Measurements from ENCODE around the gene KRT32. TPM values are rescaled to one million over a fixed set of nuclear protein-coding genes. Genes with fewer than 3 reads are reported as not detected.
"Not testable (repeated sequence)": the region's sequence is repeated elsewhere in the genome, so short reads cannot be mapped to it uniquely, and the experiment has no call there.

The KRT32 gene
- polyA plus RNA-seq, 5 donors, result not detected

GRCh38 chr17:41430376-41430775 is 36.8 kb downstream of the KRT32 start:
- not testable (repeated sequence) for DNase-seq

DNA sequence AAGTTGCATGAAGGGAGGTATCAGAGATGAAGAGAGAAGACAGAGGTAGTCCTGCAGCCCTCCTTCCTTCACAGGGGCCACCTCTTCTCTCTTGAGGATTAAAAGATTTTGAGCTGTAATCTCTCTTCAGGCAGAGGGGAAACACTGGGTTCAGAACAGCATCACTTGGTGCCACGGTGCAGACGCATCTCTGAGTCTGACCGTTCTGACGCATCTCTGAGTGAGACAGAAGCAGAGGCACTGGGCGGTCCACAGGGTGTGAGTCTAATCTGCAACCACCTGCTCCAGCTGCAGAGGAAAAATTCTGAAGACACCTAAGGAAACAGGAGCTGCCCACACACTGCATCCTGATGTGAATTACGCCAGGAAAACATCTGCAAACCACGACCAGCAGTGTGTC is 37.5 kb downstream of the KRT32 start:
- DNase-seq, result no peak

DNA sequence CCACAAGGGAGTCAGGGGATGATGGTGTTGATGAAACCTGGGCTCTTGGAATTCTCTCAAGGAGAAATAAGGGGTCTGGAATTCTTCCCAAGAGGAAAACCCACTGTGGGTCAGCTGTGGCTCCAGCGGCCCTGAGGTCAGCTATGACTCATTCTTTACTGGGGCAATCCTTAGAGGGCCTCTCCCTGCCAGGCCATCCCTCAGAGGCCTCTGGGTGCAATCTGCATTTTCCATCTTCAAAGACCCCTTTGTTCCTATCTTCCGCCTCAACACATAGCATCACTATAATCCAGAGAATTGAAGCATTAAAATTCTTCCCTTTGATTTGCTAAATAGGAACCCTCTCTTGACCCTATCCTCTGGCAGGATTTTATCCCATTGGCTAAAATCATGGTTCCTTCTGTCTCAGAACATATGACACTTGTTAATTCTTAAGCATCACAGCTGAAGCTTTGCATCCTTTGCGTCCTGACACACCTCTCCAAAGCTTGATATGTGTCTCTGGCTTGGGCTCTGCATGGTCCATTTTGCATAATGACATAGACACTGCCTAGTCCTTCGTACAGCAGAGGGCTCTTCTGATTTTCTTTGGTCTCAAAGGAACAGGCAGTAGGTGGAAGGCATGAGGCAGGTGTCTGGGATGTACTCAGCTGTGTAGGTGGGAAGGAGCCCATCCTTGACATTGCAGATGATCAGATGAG is 38.4 kb downstream of the KRT32 start:
- no peak for DNase-seq

GRCh38 chr17:41424111-41424635 is 43.0 kb downstream of the KRT32 start, which contains the start of gene KRT37:
KRT37 (minus strand) TSS chr17:41424585; CDS start chr17:41424523, 62 bp downstream.
- DNase-seq, result no peak

- not testable (repeated sequence) for DNase-seq
These were observed 44.6 kb downstream of the KRT32 start for GRCh38 chr17:41422586-41422985.

GRCh38 chr17:41421617-41422016 is 45.6 kb downstream of the KRT32 start:
- DNase-seq, result no peak

DNA sequence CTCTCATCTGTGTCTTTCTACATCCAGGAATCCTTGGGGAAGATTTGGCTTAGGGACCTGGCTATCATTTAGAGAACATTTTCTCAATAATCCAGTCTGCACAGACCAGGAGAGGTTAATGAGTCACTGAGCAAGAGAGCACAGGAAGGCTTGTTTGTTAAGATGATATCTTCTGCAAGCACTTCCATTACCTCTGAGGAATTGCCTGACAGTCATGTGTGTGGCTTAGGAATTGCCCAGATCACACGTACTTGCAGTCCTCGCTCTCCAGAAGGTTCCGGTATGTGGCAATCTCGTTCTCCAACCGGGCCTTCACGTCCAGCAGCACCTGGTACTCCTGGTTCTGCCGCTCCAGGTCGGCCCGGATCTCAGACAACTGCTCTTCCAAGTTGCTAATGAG is 46.1 kb downstream of the KRT32 start:
- no peak for DNase-seq

DNA sequence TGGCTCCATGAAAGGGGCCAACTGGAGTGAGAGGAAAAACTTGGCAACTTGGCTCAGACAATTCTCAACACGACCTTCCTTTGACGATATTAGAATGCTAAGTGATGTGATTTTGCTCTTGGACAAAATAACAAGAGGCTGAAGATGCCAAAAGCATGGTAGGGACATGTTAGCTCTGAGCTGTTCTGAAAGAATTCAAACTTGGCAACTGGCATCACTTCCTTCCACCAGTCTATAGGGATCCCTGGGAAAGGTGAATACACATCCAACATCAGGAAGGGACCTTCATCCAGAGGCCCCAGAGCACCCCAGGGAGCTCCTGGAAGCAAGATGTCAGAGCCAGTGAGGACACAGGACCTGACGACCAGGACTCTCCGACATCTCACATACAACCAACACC is 47.1 kb downstream of the KRT32 start:
- DNase-seq, result no peak

DNA sequence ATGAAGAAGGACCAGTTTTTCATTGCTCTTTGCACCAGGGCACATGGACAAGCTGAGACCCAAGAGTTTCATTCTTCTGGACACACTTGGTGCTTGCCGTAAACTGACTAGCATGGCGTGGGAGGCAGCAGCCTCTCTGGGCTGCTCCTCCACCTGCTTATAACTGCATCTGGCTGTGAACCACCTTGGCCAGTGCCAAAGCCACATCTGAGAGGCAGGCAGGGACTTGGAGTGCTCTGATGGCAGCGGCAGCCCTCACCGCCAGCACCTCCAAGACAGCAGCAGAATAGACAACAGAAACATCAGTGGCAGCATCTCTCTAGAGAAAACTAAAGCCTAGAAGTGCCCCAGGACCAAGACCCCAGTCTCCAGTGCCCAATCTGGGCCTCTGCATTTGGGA is 47.5 kb downstream of the KRT32 start:
- no peak for DNase-seq

DNA sequence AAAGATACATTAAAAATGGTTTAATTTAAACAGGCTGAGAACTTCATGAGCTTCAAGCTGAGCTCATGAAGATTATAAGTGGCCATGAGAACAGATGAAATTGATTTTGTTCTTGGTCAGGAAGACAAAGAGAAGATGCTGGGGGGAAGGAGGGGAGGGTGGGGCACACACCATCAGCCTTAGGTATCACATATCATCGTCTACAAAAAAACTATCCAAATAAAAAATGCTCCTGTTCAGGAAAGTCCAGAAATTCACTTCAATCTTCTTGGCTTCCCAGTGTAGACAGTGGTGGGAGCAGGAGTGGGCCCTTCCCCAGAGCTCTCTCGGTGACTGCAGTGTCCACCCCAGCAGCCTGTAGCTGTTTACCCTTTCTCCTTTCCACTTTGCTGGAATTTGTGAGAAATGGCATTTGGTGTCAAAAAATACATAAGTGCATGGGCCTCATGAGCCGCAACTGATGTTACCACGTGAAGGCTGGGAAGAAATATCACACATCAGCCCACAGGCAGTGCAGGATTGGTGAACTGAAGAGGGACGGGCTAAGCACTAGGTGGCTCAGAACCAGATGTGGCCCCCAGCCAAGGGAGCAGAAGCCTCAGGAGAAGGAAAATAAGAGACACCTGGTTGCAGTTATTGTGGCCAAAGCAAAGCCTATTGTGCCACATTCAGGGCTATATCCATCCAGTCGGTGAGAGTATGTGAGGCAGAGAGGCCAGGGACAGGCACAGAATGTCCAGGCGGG is 48.9 kb downstream of the KRT32 start:
- no peak for DNase-seq

DNA sequence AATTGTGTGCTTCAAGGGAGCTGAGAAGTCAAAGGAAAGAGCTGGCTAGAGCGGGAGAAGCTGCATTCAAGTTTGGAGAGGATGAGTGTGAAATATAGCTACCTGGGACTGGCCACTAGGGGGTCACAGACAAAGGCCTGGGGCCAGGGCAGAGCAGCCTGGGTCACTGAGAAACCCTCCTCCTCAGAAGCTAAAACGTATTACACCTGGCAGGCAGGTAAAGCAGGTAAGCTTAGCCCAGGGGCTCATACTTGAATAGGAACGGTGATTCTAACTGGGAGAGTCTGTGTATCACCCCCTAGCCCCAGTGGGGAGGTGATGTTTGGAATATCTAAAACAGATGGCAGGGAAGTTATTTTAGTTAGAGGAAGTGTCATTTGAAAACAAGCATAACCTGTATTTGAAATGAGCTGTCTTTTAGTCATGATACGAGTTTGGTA is 49.6 kb downstream of the KRT32 start:
- DNase-seq, result no peak

GRCh38 chr17:41417127-41417526 is 50.1 kb downstream of the KRT32 start:
- DNase-seq, result no peak

DNA sequence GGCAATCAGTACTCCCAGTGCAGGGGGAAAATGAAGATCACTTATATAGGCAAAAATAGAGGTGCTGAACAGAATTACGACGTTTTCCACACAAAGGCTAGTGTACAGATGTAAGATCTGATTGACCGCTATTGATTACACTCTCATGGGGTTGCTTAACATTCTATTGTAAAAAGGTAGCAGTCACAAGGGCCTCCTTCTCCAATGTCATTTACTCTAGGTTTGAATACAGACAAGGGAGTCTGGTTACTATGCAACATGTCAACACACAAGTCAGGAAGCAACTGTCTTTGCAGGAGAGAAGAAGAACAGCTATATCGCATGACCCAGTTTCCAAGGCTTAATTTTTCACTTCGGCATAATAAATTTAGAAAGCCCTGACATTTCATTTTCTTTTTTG is 50.7 kb downstream of the KRT32 start:
- no peak for DNase-seq

DNA sequence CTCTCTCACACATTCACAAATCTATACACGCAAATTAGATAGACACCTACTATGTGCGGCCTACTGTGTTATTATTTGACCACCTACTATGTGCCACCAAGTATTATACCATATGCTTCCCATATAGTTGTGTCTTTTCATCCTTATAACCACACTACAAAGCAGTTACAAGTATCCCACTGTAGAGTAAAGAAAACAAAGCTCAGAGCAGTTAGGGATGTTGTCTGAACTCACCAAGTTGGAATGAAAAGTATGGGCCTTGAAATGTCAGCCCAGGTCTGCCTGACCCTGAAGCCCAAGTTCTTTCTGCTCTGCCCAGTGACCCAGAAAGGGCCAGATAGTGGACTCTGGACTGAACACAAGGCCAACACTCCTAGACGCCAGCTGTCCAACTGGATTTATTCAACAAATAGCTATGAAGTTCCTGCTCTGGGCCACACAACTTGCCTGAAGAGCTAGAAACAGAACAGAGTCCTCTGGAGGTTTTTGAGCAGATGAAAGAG is 51.3 kb downstream of the KRT32 start:
- DNase-seq, result no peak

DNA sequence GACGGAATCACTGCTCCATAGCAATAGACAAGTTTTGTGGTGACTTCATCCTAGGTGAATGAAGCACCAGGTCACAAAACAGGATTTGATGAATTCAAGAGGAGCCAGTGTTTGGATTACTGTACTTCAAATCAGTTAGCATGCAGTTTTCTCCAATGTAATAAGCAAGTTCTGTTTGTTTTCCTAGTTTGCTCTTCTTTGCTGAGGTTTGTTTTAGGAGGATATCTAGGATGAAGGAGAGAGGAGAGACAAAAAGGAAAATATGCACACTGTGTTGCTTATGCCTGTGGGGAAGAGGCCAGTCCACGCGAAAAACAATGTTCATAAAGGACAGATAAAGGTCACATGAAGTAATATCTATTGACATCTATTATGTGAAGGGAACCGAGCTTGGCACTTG is 51.8 kb downstream of the KRT32 start:
- no peak for DNase-seq

DNA sequence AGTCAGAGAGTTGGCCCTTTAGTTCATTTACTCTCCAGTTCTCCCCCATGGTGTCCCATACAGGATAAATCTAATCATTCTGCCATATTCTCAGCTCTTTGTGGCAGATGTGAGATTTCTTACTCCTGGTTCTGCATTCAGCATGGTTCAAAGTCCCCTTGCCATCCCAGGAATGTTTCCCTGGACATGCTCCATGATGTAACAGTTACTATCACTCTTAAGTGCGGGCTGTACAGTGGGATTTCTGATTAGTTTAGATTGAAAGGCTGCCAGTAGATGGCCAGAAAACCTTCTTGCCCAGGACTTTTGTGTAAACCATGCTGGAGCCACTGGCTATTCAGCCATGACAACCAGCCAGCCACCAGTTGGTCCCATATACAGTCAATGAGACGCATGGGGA is 53.2 kb downstream of the KRT32 start:
- DNase-seq, result no peak

DNA sequence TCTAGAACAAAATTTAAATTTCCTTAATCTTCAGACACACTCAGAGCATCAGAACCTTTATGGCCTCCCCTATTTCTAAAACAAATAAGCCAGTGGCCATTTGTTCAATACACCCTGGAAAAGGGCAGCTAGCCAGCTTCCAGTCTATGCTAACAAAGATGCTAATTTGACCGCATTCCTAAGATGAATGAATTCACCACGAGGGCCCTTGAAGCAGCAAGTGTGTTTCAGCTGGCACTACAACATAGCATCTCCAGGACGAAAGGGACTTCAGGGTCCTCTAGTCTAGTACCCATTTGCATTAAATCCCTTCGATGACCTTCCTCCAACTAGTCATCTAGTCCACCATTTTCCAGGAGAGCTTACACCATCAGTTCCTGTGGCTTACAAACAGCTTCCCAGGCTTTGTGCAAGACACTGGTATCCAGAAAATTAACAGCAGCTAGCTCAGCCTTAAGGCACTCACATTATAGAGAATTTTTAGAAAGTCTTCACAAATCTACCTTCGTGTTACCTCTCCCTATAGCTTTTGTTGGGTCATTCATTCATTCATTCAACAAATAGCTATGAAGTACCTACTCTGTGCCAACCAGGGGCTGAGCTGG is 53.7 kb downstream of the KRT32 start:
- peak; percentile 14 to 26 for DNase-seq

DNA sequence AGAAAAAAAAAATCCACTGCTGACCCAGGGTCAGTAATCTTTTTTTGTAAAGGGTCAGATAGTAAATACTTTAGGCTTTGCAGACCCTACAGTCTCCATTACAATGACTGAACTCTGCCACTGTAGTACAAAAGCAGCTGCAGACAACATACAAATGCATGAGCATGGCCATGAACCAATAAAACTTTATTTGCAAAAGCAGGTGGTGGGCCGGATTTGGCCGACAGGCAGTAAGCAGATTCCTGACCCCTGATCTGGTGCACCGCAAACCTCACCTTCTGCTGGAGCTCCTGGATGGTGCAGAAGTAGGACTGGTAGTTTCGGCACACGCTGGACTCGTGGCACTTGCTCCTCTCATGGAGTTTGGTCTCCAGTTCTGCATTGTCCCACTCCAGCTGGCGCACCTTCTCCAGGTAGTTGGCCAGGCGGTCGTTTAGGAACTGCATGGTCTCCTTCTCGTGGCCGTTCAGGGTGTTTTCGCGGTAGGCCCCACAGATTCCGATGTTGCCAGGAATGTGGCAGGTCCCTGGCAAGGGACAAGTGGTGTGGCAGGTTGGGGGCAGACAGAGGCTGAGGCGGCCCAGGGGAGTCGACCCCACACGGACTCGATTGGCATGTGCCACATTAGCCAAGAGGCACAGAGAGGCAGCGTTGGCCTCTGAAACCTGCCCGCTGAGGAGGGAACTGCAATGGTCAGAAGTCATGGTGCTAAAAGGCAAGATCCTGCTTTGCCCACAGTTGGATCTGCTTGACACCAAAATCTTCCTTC is 55.9 kb downstream of the KRT32 start:
- DNase-seq, result no peak
